Epidermal melanocyte (primary cell): ENCODE data around the gene ORM2.

ENCODE experiments used
- DNase-seq: peaks from one replicate; pipeline ENCODE4 v3.0.0; 2011; ENCODE audit warnings: low spot score; ENCODE audit not compliant: insufficient read length

The ORM2 gene

GRCh38 chr9:114369216-114370130 is 39.8 kb downstream of the ORM2 start:
- DNase-seq, result no peak

- no peak for DNase-seq
Measured at GRCh38 chr9:114370251-114370967, 40.7 kb downstream of the ORM2 start.

DNA sequence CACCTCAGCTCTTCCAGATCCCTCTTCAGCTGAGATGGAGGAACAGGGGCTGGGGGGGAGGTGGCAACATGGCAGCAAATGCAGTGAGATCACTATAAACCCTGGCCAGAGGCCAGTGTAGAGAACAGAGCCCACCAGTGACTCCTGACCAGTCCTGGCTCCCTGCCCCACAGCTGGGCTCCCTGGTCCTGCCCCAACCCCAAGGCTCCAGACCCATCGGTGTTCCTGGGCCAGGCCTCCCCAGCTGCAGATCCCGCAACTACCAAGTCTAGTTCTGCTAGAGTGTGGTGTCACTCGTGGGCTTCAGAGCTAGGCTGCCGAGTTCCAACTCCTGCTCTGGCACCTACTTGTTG is 41.3 kb downstream of the ORM2 start:
- no peak for DNase-seq

- no peak for DNase-seq
Measured at GRCh38 chr9:114371343-114371944, 41.8 kb downstream of the ORM2 start.

DNA sequence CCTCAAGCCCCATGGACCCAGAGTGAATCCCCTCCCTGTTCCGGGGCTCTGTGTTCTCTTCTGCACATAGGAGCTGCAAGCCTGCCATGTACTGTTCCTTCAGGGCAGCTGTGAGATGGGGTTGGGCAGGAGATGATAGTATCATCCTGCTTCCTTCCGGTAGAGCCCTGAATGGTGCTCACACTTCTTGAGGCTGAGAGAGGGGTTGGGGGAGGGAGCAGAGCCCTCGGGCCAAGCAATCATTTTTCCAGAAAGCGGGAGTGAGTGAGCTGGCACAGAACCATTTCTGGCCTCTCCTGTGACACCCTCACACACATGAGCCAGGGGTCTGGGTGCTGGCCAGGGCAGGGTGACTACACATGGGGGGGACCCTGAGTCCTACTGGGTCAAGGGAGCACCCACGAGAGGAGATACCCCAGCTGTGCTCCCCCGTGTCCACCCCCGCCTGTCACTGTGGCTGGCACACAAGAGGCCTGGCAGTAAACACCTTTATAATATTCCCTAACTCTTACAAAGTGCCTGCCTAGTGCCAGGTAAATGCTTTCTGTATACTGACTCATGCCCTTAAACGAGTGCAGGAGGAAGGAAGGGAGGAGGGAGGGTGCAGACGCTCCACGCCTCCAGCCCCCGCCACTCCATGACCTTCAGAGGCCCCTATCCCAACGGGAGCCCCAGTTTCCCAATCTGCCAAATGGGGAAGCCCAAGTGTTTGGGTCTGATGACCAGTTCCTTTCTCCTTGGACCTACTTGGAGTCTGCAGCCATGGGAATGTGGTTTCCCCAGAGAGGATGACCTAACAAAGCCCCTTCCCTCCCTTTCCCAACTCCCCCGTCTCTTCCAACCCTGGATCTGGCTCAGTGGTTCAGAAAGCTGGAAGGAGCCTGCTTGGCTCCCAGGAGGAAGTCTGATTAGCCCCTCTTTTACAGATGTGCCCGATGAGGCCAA is 42.6 kb downstream of the ORM2 start:
- DNase-seq, result peak; percentile 57

- DNase-seq, result no peak
Measured at GRCh38 chr9:114372921-114373448, 43.3 kb downstream of the ORM2 start.

GRCh38 chr9:114373960-114374730 is 44.5 kb downstream of the ORM2 start:
- no peak for DNase-seq

DNA sequence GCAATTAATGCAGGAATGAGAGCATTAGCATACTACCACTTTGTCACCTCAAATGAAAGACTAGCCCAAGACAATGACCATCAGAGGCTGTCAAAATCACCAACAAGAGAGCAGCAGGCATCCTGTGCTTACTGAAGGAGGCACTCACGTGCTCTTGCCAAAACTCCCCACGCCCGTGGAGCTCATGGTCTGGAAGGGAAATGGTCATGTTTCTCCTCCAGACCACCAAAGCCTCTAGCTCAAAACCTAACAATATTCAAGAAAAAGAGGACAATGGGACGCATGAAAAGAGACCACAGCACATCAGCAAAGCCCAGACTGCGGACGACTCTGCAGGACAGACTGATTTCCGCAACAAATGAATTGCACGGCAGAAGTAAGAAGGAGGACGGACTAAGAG is 45.3 kb downstream of the ORM2 start:
- no peak for DNase-seq

DNA sequence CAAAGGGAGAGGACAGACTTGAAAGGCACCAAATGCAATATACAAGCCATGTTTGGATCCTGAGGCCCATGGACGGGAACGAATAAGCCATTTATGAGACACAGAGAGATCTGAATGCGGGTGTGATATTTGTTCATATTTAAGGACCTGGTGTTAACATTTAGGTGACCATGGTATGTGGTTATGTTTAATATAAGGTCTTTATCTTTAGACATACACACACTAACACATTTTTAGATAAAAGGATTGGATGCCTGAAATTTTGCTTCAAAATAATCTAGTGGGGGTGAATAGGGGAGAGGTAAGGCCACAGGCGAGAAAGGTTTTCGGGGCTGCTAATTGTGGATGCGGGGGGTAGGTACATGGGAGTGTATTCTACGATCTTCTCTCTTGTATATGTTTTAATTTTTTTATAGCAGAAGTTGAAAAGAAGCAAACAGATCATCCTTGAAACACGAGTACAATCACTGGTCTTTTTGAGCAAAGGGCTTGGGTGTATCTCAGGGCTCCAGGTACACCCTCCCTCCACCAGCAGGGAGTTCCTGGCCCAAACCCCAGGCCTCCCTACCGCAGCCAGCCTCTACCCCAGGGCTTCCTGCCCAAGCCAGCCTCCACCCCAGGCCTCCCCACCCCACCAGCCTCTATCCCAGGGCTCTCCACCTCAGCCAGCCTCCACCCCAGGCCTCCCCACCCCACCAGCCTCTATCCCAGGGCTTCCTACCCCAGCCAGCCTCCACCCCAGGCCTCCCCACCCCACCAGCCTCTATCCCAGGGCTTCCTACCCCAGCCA is 45.9 kb downstream of the ORM2 start:
- no peak for DNase-seq

GRCh38 chr9:114376586-114377445 is 47.1 kb downstream of the ORM2 start:
- no peak for DNase-seq

GRCh38 chr9:114378016-114378415 is 48.3 kb downstream of the ORM2 start:
- DNase-seq, result no peak

GRCh38 chr9:114378883-114379282 is 49.2 kb downstream of the ORM2 start:
- DNase-seq, result no peak
